ENCODE measurements around the gene UQCC3.

Gene UQCC3

DNA sequence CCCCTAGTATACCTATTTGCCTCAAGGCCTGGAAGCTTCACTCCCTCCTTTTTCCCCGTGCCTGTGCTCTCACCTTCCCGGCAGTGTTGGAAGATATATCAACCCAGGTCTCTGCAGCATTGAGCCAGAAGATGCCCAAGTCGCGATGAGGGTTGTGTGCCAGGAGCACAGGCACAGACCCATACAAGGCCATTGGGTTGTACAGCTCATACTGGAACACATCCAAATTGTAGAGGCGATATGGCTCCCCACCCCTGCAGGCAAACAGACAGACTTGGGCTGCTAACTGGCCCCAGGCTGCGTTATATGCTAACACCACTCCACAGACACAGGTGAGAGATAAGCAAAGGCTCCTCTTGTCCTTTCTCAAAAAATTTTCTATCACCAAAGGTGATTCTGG lies 39.0 kb upstream of the UQCC3 start:
- no peaks in the 10 kb centered on the region for H3K9me2 ChIP-seq (replicated peaks; ENCODE audit: low read depth, low read length)
- H3K4me3 ChIP-seq (ENCODE audit: low read length, poor library complexity, severe bottlenecking) = no peak overlapping the region
- H3K4me1 ChIP-seq (ENCODE audit: insufficient read depth, low read length, poor library complexity, severe bottlenecking) = no peaks in the 10 kb centered on the region
- no peaks in the 10 kb centered on the region for H3K27me3 ChIP-seq (ENCODE audit: insufficient read depth, low read length, poor library complexity, severe bottlenecking)
- H3K79me2 ChIP-seq (ENCODE audit: insufficient read depth, low read length) = no peaks in the 10 kb centered on the region
- H3K9ac ChIP-seq (ENCODE audit: low read depth, low read length, poor library complexity, severe bottlenecking) = no peak overlapping the region
- H3K4me2 ChIP-seq (ENCODE audit: low read depth, low read length, poor library complexity, severe bottlenecking) = no peak overlapping the region
- TF ChIP-seq, protein P1, sequence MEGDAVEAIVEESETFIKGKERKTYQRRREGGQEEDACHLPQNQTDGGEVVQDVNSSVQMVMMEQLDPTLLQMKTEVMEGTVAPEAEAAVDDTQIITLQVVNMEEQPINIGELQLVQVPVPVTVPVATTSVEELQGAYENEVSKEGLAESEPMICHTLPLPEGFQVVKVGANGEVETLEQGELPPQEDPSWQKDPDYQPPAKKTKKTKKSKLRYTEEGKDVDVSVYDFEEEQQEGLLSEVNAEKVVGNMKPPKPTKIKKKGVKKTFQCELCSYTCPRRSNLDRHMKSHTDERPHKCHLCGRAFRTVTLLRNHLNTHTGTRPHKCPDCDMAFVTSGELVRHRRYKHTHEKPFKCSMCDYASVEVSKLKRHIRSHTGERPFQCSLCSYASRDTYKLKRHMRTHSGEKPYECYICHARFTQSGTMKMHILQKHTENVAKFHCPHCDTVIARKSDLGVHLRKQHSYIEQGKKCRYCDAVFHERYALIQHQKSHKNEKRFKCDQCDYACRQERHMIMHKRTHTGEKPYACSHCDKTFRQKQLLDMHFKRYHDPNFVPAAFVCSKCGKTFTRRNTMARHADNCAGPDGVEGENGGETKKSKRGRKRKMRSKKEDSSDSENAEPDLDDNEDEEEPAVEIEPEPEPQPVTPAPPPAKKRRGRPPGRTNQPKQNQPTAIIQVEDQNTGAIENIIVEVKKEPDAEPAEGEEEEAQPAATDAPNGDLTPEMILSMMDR (conservative IDR thresholded peaks at IDR 0.05; ENCODE audit: low read length) = no peak
- TF ChIP-seq EZH2phosphoT487 (IDR thresholded peaks at IDR 0.05; ENCODE audit: borderline replicate concordance) = no peak
- H3K9me3 ChIP-seq (ENCODE audit: insufficient read depth, low read depth, low read length) = no peaks in the 10 kb centered on the region
- H3F3A ChIP-seq (ENCODE audit: low read depth) = no peaks in the 10 kb centered on the region
- no peak overlapping the region for H2AFZ ChIP-seq (ENCODE audit: low read length)
- no peaks in the 10 kb centered on the region for H4K20me1 ChIP-seq (ENCODE audit: insufficient read depth, low read length, poor library complexity, severe bottlenecking)
- peaks cover 71% of the 10 kb centered on the region; the same call in 1 of the 2 replicates for H3K36me3 ChIP-seq (ENCODE audit: insufficient read depth, low read length)

DNA sequence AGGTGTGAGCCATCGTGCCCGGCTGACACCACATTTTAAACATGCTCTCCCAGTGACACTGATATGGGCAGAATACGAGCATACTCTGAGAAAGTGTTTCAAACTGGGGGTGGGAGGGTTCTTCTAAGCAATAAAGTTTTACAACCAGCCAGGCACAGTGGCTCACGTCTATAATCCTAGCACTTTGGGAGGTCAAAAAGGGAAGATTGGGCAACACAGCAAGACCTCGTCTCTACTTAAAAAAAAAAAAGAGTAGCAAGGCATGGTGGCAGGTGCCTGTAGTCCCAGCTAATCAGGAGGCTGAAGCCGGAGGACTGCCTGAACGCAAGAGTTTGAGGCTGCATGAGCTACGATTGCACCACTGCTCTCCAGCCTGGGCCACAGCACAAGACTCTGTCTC lies 27.3 kb upstream of the UQCC3 start:
- Histone ChIP-seq H3K27me3 (ENCODE audit: insufficient read depth, low read length, poor library complexity, severe bottlenecking) (no peaks in the 10 kb centered on the region), H3K4me3 (ENCODE audit: low read length, poor library complexity, severe bottlenecking) (peak overlapping the region; percentile 86), H4K20me1 (ENCODE audit: insufficient read depth, low read length, poor library complexity, severe bottlenecking) (peaks cover 27% of the 10 kb centered on the region), H3F3A (ENCODE audit: low read depth) (no peaks in the 10 kb centered on the region), H3K4me2 (ENCODE audit: low read depth, low read length, poor library complexity, severe bottlenecking) (peak overlapping the region; percentile 63), H3K9ac (ENCODE audit: low read depth, low read length, poor library complexity, severe bottlenecking) (peak overlapping the region; percentile 94), H3K4me1 (ENCODE audit: insufficient read depth, low read length, poor library complexity, severe bottlenecking) (peaks cover 24% of the 10 kb centered on the region), H3K9me3 (ENCODE audit: insufficient read depth, low read depth, low read length) (no peaks in the 10 kb centered on the region), H3K36me3 (ENCODE audit: insufficient read depth, low read length) (peaks cover 4% of the 10 kb centered on the region; the same call in 1 of the 2 replicates), H3K79me2 (ENCODE audit: insufficient read depth, low read length) (peaks cover 62% of the 10 kb centered on the region), H3K9me2 (replicated peaks; ENCODE audit: low read depth, low read length) (no peaks in the 10 kb centered on the region), H2AFZ (ENCODE audit: low read length) (no peak overlapping the region)
- no peak for TF ChIP-seq EZH2phosphoT487 (IDR thresholded peaks at IDR 0.05; ENCODE audit: borderline replicate concordance)
- TF ChIP-seq, protein P1 (conservative IDR thresholded peaks at IDR 0.05; ENCODE audit: low read length) = no peak

DNA sequence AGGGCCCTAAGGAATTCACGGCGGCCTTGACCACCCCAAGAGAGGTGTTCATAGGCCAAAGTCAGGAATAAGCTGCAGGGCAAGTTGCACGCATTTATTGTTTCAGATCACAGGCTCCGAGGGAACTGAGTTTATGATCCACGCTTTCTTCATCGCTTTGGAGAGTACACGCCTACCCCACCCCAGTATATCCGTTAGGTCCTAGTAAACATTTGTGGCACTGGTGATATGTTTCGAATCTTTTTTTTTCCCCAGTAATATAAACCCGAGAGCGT lies 25.9 kb upstream of the UQCC3 start:
- Histone ChIP-seq H3K79me2 (ENCODE audit: insufficient read depth, low read length) (peaks cover 57% of the 10 kb centered on the region), H3K4me1 (ENCODE audit: insufficient read depth, low read length, poor library complexity, severe bottlenecking) (peaks cover 20% of the 10 kb centered on the region), H3K9ac (ENCODE audit: low read depth, low read length, poor library complexity, severe bottlenecking) (peak overlapping the region; percentile 94), H3K27me3 (ENCODE audit: insufficient read depth, low read length, poor library complexity, severe bottlenecking) (no peaks in the 10 kb centered on the region), H3F3A (ENCODE audit: low read depth) (no peaks in the 10 kb centered on the region), H4K20me1 (ENCODE audit: insufficient read depth, low read length, poor library complexity, severe bottlenecking) (peaks cover 23% of the 10 kb centered on the region), H3K9me2 (replicated peaks; ENCODE audit: low read depth, low read length) (no peaks in the 10 kb centered on the region), H3K36me3 (ENCODE audit: insufficient read depth, low read length) (peaks cover 4% of the 10 kb centered on the region; the same call in 1 of the 2 replicates), H3K4me2 (ENCODE audit: low read depth, low read length, poor library complexity, severe bottlenecking) (peak overlapping the region; percentile 63), H3K9me3 (ENCODE audit: insufficient read depth, low read depth, low read length) (no peaks in the 10 kb centered on the region), H3K4me3 (ENCODE audit: low read length, poor library complexity, severe bottlenecking) (peak overlapping the region; percentile 86), H2AFZ (ENCODE audit: low read length) (no peak overlapping the region)
- TF ChIP-seq, protein P1 (conservative IDR thresholded peaks at IDR 0.05; ENCODE audit: low read length) = no peak
- TF ChIP-seq EZH2phosphoT487 (IDR thresholded peaks at IDR 0.05; ENCODE audit: borderline replicate concordance) = no peak

Measured in Loucy (cell line).